AG04450 (cell line): Measurements from ENCODE around the gene GADD45B. TPM values are rescaled to one million over a fixed set of nuclear protein-coding genes. Genes with fewer than 3 reads are reported as not detected.
A peak's percentile ranks its signal among the peaks of the same experiment; 100 is the strongest.

Source experiments
- CTCF ChIA-PET: fragments of 300-600, 350-600 bp; formaldehyde crosslinking; extraction: SDS; loops from one replicate; lab custom pipeline; 2022; ENCODE audit warnings: antibody characterized with exemption, inconsistent platforms; lab: Charles Lee
- POLR2A ChIA-PET: fragments of 350-600 bp; formaldehyde crosslinking; extraction: SDS; loops from one replicate; lab custom pipeline; 2021; ENCODE audit warnings: antibody characterized with exemption, inconsistent platforms; lab: Yijun Ruan, JAX
- DNase-seq: peaks from one replicate; pipeline ENCODE4 v3.0.0-alpha.2; 2011; ENCODE audit warnings: low read depth, low spot score
- H3K27ac ChIP-seq: one replicate; pipeline ENCODE4 v1.5.1; 2012; ENCODE audit warnings: low read depth, low read length, control low read depth
- H3K27me3 ChIP-seq: one replicate; pipeline ENCODE4 v1.6.0; 2012; ENCODE audit warnings: low read length; ENCODE audit not compliant: control insufficient read depth, insufficient read depth
- H3K4me3 ChIP-seq: 2 replicates; pipeline ENCODE4 v1.5.1; 2011; ENCODE audit warnings: mild to moderate bottlenecking, low read depth, low read length, control low read depth
- H3K9me3 ChIP-seq: 2 replicates; pipeline ENCODE4 v1.5.1; 2012; ENCODE audit warnings: low read length; ENCODE audit not compliant: control insufficient read depth, insufficient read depth
- polyA plus RNA-seq: library from polyadenylated mRNA; depleted of rRNA; stranded (reverse); fragments of >200 nt; gene quantifications from 2 replicates; pipeline ENCODE4 v1.2.3, GENCODE V29; 2011
- TF ChIP-seq, protein P1 (sequence below): IDR thresholded peaks from 2 replicates; pipeline ENCODE4 v1.5.1; 2011; ENCODE audit warnings: low read depth, low read length, control low read depth, inconsistent platforms

GADD45B gene
- polyA plus RNA-seq, 1 experiment, result 18.5 TPM

DNA sequence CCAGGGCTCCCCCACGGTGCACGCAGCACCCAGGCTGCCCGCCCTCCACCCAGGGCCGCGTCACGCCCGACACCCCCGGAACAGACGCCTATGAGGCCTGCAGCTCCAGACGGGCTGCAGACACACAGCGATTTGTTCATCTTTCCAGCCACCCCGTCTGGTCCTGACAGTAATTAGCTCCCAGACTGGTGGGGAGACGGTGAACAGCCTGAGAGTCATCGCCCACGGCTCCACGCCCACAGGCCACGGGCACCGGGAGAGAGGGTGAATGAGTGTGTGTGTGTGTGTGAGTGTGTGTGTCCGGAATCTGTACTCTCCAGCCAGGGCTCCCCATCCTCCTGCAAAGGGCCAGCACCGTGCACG, 18.1 kb downstream of the GADD45B start:
- peak overlapping the region; percentile 72 for H3K4me3 ChIP-seq
- ChIA-PET CTCF (no interaction called here), POLR2A (interaction anchor here (0.6 to 5.5 kb wide), 4 partner anchors 16 to 85 kb away, joined by 3 to 75 read pairs (median 5); partner anchors contain the start of gene GADD45B)
- H3K27me3 ChIP-seq, result no peaks in the 10 kb centered on the region
- no peak overlapping the region for H3K27ac ChIP-seq
- TF ChIP-seq, protein P1, sequence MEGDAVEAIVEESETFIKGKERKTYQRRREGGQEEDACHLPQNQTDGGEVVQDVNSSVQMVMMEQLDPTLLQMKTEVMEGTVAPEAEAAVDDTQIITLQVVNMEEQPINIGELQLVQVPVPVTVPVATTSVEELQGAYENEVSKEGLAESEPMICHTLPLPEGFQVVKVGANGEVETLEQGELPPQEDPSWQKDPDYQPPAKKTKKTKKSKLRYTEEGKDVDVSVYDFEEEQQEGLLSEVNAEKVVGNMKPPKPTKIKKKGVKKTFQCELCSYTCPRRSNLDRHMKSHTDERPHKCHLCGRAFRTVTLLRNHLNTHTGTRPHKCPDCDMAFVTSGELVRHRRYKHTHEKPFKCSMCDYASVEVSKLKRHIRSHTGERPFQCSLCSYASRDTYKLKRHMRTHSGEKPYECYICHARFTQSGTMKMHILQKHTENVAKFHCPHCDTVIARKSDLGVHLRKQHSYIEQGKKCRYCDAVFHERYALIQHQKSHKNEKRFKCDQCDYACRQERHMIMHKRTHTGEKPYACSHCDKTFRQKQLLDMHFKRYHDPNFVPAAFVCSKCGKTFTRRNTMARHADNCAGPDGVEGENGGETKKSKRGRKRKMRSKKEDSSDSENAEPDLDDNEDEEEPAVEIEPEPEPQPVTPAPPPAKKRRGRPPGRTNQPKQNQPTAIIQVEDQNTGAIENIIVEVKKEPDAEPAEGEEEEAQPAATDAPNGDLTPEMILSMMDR, result no peak
- H3K9me3 ChIP-seq, result peaks cover 8% of the 10 kb centered on the region; the same call in 1 of the 2 replicates
- DNase-seq, result no peak

DNA sequence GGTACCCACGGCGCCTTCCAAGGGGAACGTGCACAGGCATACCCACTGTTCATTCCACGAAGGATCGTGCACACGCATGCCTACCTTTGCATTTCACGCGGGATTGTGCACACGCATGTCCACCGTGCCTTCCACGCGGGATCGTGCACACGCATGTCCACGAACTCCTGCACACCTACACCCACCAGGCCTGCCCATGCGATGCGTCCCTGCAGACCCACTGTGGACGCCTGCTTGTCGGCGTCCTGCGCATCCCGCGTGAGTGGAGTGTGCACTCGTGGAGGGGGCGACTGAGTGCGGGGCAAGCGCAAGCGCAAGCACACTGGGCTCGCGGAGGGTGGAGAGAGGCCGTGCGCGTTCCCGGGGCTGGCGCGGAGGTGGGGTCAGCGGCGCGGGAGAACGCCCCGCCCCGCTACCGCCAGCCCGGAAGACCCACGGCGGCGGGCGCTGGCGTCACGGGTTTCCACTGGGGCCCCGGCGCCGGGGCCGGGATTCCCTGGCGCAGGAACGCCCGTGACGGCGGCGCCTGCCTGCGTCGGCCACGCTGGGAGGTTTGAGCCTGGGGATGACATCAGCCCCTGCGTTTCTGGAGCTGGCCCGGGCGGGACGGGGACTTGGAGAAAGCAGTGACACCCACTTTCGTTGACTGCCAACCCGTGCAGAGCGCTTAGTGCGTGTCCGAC, 18.7 kb downstream of the GADD45B start:
- ChIA-PET CTCF (interaction anchor here (0.7 kb wide), 1 partner anchor 84 kb away, joined by 4 read pairs; no protein-coding TSS in a partner anchor), POLR2A (interaction anchor here (0.9 to 5.5 kb wide), 4 partner anchors 19 to 49 kb away, joined by 3 to 75 read pairs (median 7); partner anchors contain the start of gene GADD45B)
- TF ChIP-seq, protein P1, result no peak
- Histone ChIP-seq H3K9me3 (peaks cover 8% of the 10 kb centered on the region; the same call in 1 of the 2 replicates), H3K27me3 (no peaks in the 10 kb centered on the region), H3K27ac (peak overlapping the region; percentile 81), H3K4me3 (peak overlapping the region; percentile 72)
- no peak for DNase-seq

DNA sequence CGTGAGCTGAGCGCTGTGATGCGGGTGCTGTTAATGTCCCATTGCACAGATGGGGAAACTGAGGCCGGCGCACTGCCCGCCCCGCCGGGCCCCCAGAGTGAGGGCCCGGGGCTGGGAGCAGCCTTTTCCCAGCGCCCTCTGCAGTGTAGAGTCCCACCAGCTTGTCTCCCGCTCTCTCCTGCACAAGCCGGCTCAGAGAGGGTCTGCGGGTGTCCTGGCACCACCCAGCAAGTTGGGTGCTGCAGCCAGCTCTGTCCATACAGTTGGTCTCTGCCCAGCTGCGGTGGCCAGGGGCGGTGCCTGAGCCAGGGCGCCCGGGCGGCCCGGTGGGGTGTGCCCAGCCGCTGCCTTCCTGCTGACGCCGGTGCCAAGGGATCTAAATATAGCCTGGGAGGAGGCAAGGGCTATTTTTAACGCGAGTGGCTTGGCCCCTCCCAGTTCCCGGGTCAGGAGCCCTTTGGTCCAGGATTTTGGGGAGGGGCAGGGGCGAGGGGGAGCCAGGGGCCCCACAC, 19.3 kb downstream of the GADD45B start:
- H3K4me3 ChIP-seq, result peak overlapping the region; percentile 72
- POLR2A ChIA-PET, result interaction anchor here (0.9 to 5.5 kb wide), 4 partner anchors 19 to 48 kb away, joined by 3 to 75 read pairs (median 7); partner anchors contain the start of gene GADD45B
- TF ChIP-seq, protein P1, result no peak
- H3K27me3 ChIP-seq, result no peaks in the 10 kb centered on the region
- H3K9me3 ChIP-seq, result peaks cover 8% of the 10 kb centered on the region; the same call in 1 of the 2 replicates
- CTCF ChIA-PET, result interaction anchor here (0.7 kb wide), 1 partner anchor 83 kb away, joined by 4 read pairs; no protein-coding TSS in a partner anchor
- H3K27ac ChIP-seq, result peak overlapping the region; percentile 81
- DNase-seq, result no peak

- Histone ChIP-seq H3K27ac (peak overlapping the region; percentile 31), H3K4me3 (no peak overlapping the region), H3K27me3 (no peaks in the 10 kb centered on the region), H3K9me3 (peaks cover 8% of the 10 kb centered on the region; the same call in 1 of the 2 replicates)
- ChIA-PET CTCF (no interaction called here), POLR2A (interaction anchor here (0.7 to 5.5 kb wide), 4 partner anchors 18 to 47 kb away, joined by 3 to 75 read pairs (median 5); partner anchors contain the start of gene GADD45B)
- TF ChIP-seq, protein P1, result no peak
- no peak for DNase-seq
These were observed 19.9 kb downstream of the GADD45B start for GRCh38 chr19:2495651-2496316.
